HFFc6 (cell line): ENCODE data around the gene CEL. TPM values are rescaled to one million over a fixed set of nuclear protein-coding genes. Genes with fewer than 3 reads are reported as not detected.
"Not testable (repeated sequence)": the region's sequence is repeated elsewhere in the genome, so short reads cannot be mapped to it uniquely, and the experiment has no call there.

Experiments
- DNase-seq: peaks from one replicate; pipeline ENCODE4 v3.0.0-alpha.2; 2018
- H3K27ac Mint-ChIP-seq: 2 replicates; pipeline ENCODE4 v1.8.0; 2020; ENCODE audit warnings: mild to moderate bottlenecking, mixed read lengths
- H3K27me3 Mint-ChIP-seq: 2 replicates; pipeline ENCODE4 v1.8.0; 2021; ENCODE audit warnings: mild to moderate bottlenecking, moderate library complexity, mixed read lengths; ENCODE audit not compliant: insufficient read depth
- H3K36me3 Mint-ChIP-seq: 2 replicates; pipeline ENCODE4 v1.8.0; 2021; ENCODE audit warnings: low read depth, mixed read lengths
- H3K4me1 Mint-ChIP-seq: 2 replicates; pipeline ENCODE4 v1.8.0; 2020; ENCODE audit warnings: low read depth, mixed read lengths
- H3K4me3 Mint-ChIP-seq: 2 replicates; pipeline ENCODE4 v1.8.0; 2020; ENCODE audit warnings: mild to moderate bottlenecking, moderate library complexity, mixed read lengths
- H3K9me3 Mint-ChIP-seq: 2 replicates; pipeline ENCODE4 v1.8.0; 2020; ENCODE audit warnings: mild to moderate bottlenecking, mixed read lengths
- CTCF ChIP-seq: fragments of 200-600 bp; sonication (generic); IDR thresholded peaks from 2 replicates; pipeline ENCODE4 v1.5.0; 2021; ENCODE audit warnings: antibody characterized with exemption, mild to moderate bottlenecking
- total RNA-seq, 6 experiments: library from RNA; stranded (reverse); fragmentation: NEBNext Ultra II Directional; extraction: Animal tissue kit (Norgen Biotek cat#: 25700); gene quantifications; 2 replicates in 1 of 6; 3 replicates in 5 of 6; pipeline ENCODE4 v1.2.3, GENCODE V29; 2021

CEL gene
- total RNA-seq, 6 experiments from 2014 or later = 0.25 to 0.60 (median 0.43) TPM

- H3K4me3 Mint-ChIP-seq = no peak overlapping the region
Measured at GRCh38 chr9:133076691-133077090, 14.9 kb downstream of the CEL start.

GRCh38 chr9:133078486-133078885 lies 16.7 kb downstream of the CEL start:
- Mint-ChIP-seq H3K9me3 (no peaks in the 10 kb centered on the region), H3K36me3 (no peaks in the 10 kb centered on the region), H3K4me1 (peaks cover 35% of the 10 kb centered on the region), H3K27ac (no peak overlapping the region), H3K27me3 (peaks cover 14% of the 10 kb centered on the region), H3K4me3 (no peak overlapping the region)
- DNase-seq = no peak
- TF ChIP-seq CTCF = no peak

More at GRCh38 chr9:133076691-133077090, 14.9 kb downstream of the CEL start:
- H3K9me3 Mint-ChIP-seq = no peaks in the 10 kb centered on the region
- peaks cover 14% of the 10 kb centered on the region for H3K27me3 Mint-ChIP-seq
- no peak for TF ChIP-seq CTCF
- no peaks in the 10 kb centered on the region for H3K36me3 Mint-ChIP-seq
- peaks cover 36% of the 10 kb centered on the region for H3K4me1 Mint-ChIP-seq
- DNase-seq = no peak
- no peak overlapping the region for H3K27ac Mint-ChIP-seq

GRCh38 chr9:133080161-133080560 lies 18.4 kb downstream of the CEL start:
- no peaks in the 10 kb centered on the region for H3K36me3 Mint-ChIP-seq

GRCh38 chr9:133080786-133081779 lies 19.3 kb downstream of the CEL start:
- DNase-seq, H3K36me3 Mint-ChIP-seq, H3K4me1 Mint-ChIP-seq, H3K27ac Mint-ChIP-seq, H3K4me3 Mint-ChIP-seq, H3K9me3 Mint-ChIP-seq: not testable (repeated sequence)
- H3K27me3 Mint-ChIP-seq = peaks cover 15% of the 10 kb centered on the region
- peak; percentile 27 for TF ChIP-seq CTCF

More at GRCh38 chr9:133080161-133080560, 18.4 kb downstream of the CEL start:
- H3K9me3 Mint-ChIP-seq = no peaks in the 10 kb centered on the region
- H3K4me3 Mint-ChIP-seq = no peak overlapping the region
- DNase-seq = no peak
- no peak for TF ChIP-seq CTCF
- H3K27ac Mint-ChIP-seq = no peak overlapping the region
- H3K4me1 Mint-ChIP-seq = peaks cover 19% of the 10 kb centered on the region
- peaks cover 14% of the 10 kb centered on the region for H3K27me3 Mint-ChIP-seq

GRCh38 chr9:133081957-133082644 lies 20.3 kb downstream of the CEL start:
- H3K36me3 Mint-ChIP-seq, H3K4me1 Mint-ChIP-seq, H3K27ac Mint-ChIP-seq, DNase-seq, H3K9me3 Mint-ChIP-seq, H3K4me3 Mint-ChIP-seq: not testable (repeated sequence)
- H3K27me3 Mint-ChIP-seq = peaks cover 17% of the 10 kb centered on the region

- H3K4me3 Mint-ChIP-seq, DNase-seq, H3K36me3 Mint-ChIP-seq, H3K27ac Mint-ChIP-seq, H3K9me3 Mint-ChIP-seq, H3K4me1 Mint-ChIP-seq: not testable (repeated sequence)
- peaks cover 21% of the 10 kb centered on the region for H3K27me3 Mint-ChIP-seq
Measured at GRCh38 chr9:133083688-133084087, 21.9 kb downstream of the CEL start.

GRCh38 chr9:133086212-133086860 lies 24.6 kb downstream of the CEL start:
- H3K36me3 Mint-ChIP-seq, DNase-seq, H3K4me3 Mint-ChIP-seq, H3K9me3 Mint-ChIP-seq, H3K27ac Mint-ChIP-seq, H3K4me1 Mint-ChIP-seq, H3K27me3 Mint-ChIP-seq: not testable (repeated sequence)
